ENCODE results near the gene KLF17.

The KLF17 gene

GRCh38 chr1:44077421-44077820, 41.2 kb upstream of the KLF17 start:
- no peak for TF ChIP-seq CTCF (IDR thresholded peaks at IDR 0.05; ENCODE audit: control insufficient read depth, extremely low read depth, insufficient read depth)
- H3K4me3 ChIP-seq (ENCODE audit: low read depth, low read length), result no peak overlapping the region
- DNase-seq (ENCODE audit: low read depth), result no peak

GRCh38 chr1:44078104-44078503, 40.5 kb upstream of the KLF17 start:
- TF ChIP-seq CTCF (IDR thresholded peaks at IDR 0.05; ENCODE audit: control insufficient read depth, extremely low read depth, insufficient read depth), result no peak
- H3K4me3 ChIP-seq (ENCODE audit: low read depth, low read length), result no peak overlapping the region
- no peak for DNase-seq (ENCODE audit: low read depth)

DNA sequence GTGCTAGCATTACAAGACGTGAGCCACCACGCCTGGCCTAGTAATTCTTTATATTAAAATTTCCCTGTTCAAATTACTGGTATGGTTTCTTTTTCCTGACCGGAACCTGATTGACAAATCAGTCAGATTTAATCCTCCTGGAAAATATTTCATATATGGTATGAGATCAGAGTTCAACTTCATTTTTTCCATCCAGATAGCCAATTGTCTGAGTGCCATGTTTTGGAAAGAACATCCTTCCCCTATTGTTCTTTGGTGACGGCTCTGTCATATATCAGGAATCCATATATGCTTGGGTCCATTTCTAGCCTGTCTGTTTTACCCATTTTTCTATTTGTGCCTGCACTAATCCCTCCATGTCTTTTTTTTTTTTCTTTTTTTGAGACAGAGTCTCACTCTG, 39.1 kb upstream of the KLF17 start:
- no peak for TF ChIP-seq CTCF (IDR thresholded peaks at IDR 0.05; ENCODE audit: control insufficient read depth, extremely low read depth, insufficient read depth)
- H3K4me3 ChIP-seq (ENCODE audit: low read depth, low read length), result no peak overlapping the region
- DNase-seq (ENCODE audit: low read depth), result no peak

- H3K4me3 ChIP-seq (ENCODE audit: low read depth, low read length), result no peak overlapping the region
- no peak for TF ChIP-seq CTCF (IDR thresholded peaks at IDR 0.05; ENCODE audit: control insufficient read depth, extremely low read depth, insufficient read depth)
- DNase-seq (ENCODE audit: low read depth), result no peak
These were observed 33.5 kb upstream of the KLF17 start for GRCh38 chr1:44084998-44085675.

DNA sequence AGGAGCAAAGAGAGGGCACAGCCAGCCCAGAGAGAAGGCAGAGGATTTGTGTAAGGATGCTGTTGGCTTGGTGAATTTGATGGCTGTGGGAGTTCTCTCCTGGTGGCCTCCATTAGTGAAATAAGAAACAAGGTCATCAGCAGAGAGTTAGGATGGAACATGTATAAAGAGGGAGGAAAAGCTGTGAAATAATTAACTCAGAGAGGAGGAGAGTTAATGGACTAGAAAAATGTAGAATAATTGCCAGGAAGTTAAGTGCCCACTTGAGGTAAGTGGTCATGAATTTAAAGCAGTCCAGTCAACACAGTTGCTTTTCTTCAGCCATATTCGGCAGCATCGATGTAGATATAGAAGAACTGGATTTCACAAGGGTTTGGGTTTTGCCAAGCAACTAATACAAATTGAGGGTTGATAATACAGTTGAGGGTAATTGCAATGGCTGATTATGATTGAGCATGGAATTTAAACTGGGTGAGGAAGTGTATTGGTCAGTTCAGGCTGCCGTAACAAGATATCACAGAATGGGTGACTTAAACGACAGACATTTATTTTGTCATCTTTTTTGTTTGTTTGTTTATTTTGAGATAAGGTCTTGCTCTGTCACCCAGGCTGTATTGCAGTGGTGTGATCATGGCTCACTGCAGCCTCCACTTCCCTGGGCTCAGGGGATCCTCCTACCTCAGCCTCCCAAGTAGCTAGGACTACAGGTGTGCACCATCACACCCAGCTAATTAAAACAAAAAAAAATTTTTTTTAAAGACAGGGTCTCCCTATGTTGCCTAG, 31.7 kb upstream of the KLF17 start:
- DNase-seq (ENCODE audit: low read depth), result no peak
- no peak for TF ChIP-seq CTCF (IDR thresholded peaks at IDR 0.05; ENCODE audit: control insufficient read depth, extremely low read depth, insufficient read depth)
- no peak overlapping the region for H3K4me3 ChIP-seq (ENCODE audit: low read depth, low read length)

DNA sequence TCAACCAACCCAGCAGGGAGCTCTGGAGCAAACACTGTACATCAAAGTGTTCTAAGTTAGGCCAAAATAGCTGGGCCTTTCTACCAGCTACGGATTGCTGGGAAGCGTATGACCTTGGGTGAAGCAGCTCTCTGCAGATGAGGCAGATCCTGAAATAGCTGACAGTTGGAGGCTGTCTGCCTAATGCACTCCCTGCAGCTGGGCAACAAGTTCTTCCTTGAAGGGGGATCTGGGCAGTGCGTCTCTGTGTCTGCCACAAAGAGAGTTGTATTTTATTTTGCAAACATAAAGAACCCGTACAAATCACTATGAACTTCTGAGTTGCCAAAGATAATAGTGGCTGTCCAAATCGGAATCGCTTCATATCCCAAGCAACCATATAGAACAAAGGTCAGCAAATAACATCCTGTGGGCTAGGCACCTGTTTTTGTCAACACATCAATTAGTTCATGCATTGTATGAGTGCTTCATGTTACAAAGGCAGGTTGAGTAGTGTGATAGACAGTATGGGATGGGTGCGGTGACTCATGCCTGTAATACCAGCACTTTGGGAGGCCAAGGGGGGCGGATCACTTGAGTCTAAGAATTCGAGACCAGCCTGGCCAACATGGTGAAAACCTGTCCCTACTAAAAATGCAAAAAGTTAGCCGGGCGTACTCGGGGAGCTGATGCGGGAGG, 29.1 kb upstream of the KLF17 start:
- DNase-seq (ENCODE audit: low read depth), result no peak
- TF ChIP-seq CTCF (IDR thresholded peaks at IDR 0.05; ENCODE audit: control insufficient read depth, extremely low read depth, insufficient read depth), result no peak
- no peak overlapping the region for H3K4me3 ChIP-seq (ENCODE audit: low read depth, low read length)

Data from LNCaP clone FGC (cell line).